ENCODE results near the gene PEX6. TPM values are rescaled to one million over a fixed set of nuclear protein-coding genes. Genes with fewer than 3 reads are reported as not detected.

PEX6 gene
- polyA plus RNA-seq, 1 donor (not counting 4 experiments of a cell fraction or from before 2014, with no cell fraction given), result 5.6 TPM

GRCh38 chr6:42993445-42993844, 14.5 kb upstream of the PEX6 start:
- DNase-seq (ENCODE audit: low read depth, low spot score) (no peak), FAIRE-seq (no peak)
- Histone ChIP-seq H3K9me3 (ENCODE audit: control insufficient read depth, low read depth, low read length) (no peaks in the 10 kb centered on the region), H3K27ac (ENCODE audit: control insufficient read depth, insufficient read depth, low read length) (no peak overlapping the region), H3K4me2 (ENCODE audit: control insufficient read depth, extremely low read depth, insufficient read depth, low read depth, low read length) (no peak overlapping the region), H3K79me2 (ENCODE audit: control insufficient read depth, insufficient read depth, low read length) (peaks cover 3% of the 10 kb centered on the region), H3K4me3 (ENCODE audit: control insufficient read depth in 2 of 3, extremely low read depth in 1 of 3, insufficient read depth in 2 of 3, low read depth in 1 of 3, low read length in 3 of 3) (no peak overlapping the region), H3K9me1 (ENCODE audit: control insufficient read depth, extremely low read depth, insufficient read depth, low read length) (no peaks in the 10 kb centered on the region), H2AFZ (ENCODE audit: control insufficient read depth, low read length) (no peak overlapping the region), H3K9ac (ENCODE audit: control insufficient read depth, extremely low read depth, insufficient read depth, low read length) (no peak overlapping the region), H3K27me3 (ENCODE audit: control insufficient read depth, extremely low read depth, insufficient read depth, low read length) (no peaks in the 10 kb centered on the region), H4K20me1 (ENCODE audit: control insufficient read depth, extremely low read depth, insufficient read depth, low read length) (no peaks in the 10 kb centered on the region), H3K36me3 (ENCODE audit: control insufficient read depth in 2 of 2, extremely low read depth in 1 of 2, insufficient read depth in 2 of 2, low read length in 2 of 2) (peaks cover 13 to 17% of the 10 kb centered on the region in 2 experiments), H3K4me1 (ENCODE audit: control insufficient read depth, extremely low read depth, insufficient read depth, low read length) (peaks cover 5% of the 10 kb centered on the region)
- TF ChIP-seq CTCF (optimal IDR thresholded peaks at IDR 0.05 in 1 of 3, IDR thresholded peaks at IDR 0.05 in 1 of 3, conservative IDR thresholded peaks at IDR 0.05 in 1 of 3; ENCODE audit: extremely low read depth in 1 of 3, insufficient read depth in 2 of 3, low read length in 3 of 3), result no peak
- TF ChIP-seq EZH2 (IDR thresholded peaks at IDR 0.05; ENCODE audit: low read length), result no peak
- dilution Hi-C loops (cut with MboI; ENCODE audit: extremely low pct_ligation_motif_present, low sequenced_read_pairs), result no loop called here

GRCh38 chr6:42989923-42990322, 10.9 kb upstream of the PEX6 start:
- H3K4me3 ChIP-seq (ENCODE audit: control insufficient read depth in 2 of 3, extremely low read depth in 1 of 3, insufficient read depth in 2 of 3, low read depth in 1 of 3, low read length in 3 of 3), result no peak overlapping the region
- H3K9me1 ChIP-seq (ENCODE audit: control insufficient read depth, extremely low read depth, insufficient read depth, low read length), result peaks cover 5% of the 10 kb centered on the region
- H3K4me2 ChIP-seq (ENCODE audit: control insufficient read depth, extremely low read depth, insufficient read depth, low read depth, low read length), result no peak overlapping the region
- H3K9ac ChIP-seq (ENCODE audit: control insufficient read depth, extremely low read depth, insufficient read depth, low read length), result no peak overlapping the region
- H3K27me3 ChIP-seq (ENCODE audit: control insufficient read depth, extremely low read depth, insufficient read depth, low read length), result no peaks in the 10 kb centered on the region
- FAIRE-seq, result no peak
- H3K27ac ChIP-seq (ENCODE audit: control insufficient read depth, insufficient read depth, low read length), result no peak overlapping the region
- H3K4me1 ChIP-seq (ENCODE audit: control insufficient read depth, extremely low read depth, insufficient read depth, low read length), result peaks cover 21% of the 10 kb centered on the region
- no peaks in the 10 kb centered on the region for H4K20me1 ChIP-seq (ENCODE audit: control insufficient read depth, extremely low read depth, insufficient read depth, low read length)
- dilution Hi-C loops (cut with MboI; ENCODE audit: extremely low pct_ligation_motif_present, low sequenced_read_pairs), result no loop called here
- TF ChIP-seq EZH2 (IDR thresholded peaks at IDR 0.05; ENCODE audit: low read length), result no peak
- TF ChIP-seq CTCF (optimal IDR thresholded peaks at IDR 0.05 in 1 of 3, IDR thresholded peaks at IDR 0.05 in 1 of 3, conservative IDR thresholded peaks at IDR 0.05 in 1 of 3; ENCODE audit: extremely low read depth in 1 of 3, insufficient read depth in 2 of 3, low read length in 3 of 3), result no peak
- H3K79me2 ChIP-seq (ENCODE audit: control insufficient read depth, insufficient read depth, low read length), result peaks cover 28% of the 10 kb centered on the region
- H3K9me3 ChIP-seq (ENCODE audit: control insufficient read depth, low read depth, low read length), result no peaks in the 10 kb centered on the region
- DNase-seq (ENCODE audit: low read depth, low spot score), result no peak
- peaks cover 20% of the 10 kb centered on the region in 2 experiments for H3K36me3 ChIP-seq (ENCODE audit: control insufficient read depth in 2 of 2, extremely low read depth in 1 of 2, insufficient read depth in 2 of 2, low read length in 2 of 2)
- no peak overlapping the region for H2AFZ ChIP-seq (ENCODE audit: control insufficient read depth, low read length)

Measured in keratinocyte (primary cell).